ENCODE data around the gene KNTC1. TPM values are rescaled to one million over a fixed set of nuclear protein-coding genes. Genes with fewer than 3 reads are reported as not detected.

KNTC1 gene
- total RNA-seq, 1 donor from 2014 or later: 249 TPM

DNA sequence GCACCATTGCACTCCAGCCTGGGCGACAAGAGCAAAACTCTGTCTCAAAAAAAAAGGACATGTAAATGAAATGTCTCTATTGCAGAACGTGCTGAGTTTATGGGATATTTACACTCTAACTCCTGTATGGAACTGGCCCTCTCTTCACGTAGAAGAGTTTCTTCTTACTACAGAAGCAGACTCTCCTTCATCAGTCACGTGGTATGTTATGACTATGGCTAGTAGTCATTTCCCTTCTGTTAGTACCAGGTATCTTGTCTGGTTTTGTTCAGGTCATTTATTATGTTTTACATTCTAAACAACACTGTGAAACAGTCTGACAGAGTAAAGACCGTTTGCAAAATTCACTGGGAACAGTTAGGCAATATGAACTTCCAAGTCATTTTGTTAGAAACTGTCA lies 20.3 kb downstream of the KNTC1 start:
- Histone ChIP-seq H3K9me3 (ENCODE audit: low read depth) (no peaks in the 10 kb centered on the region), H3K4me3 (no peak overlapping the region), H3F3A (ENCODE audit: low read depth) (peaks cover 3% of the 10 kb centered on the region), H3K36me3 (peaks cover 51% of the 10 kb centered on the region), H3K4me2 (no peak overlapping the region), H3K79me2 (ENCODE audit: low read depth) (no peaks in the 10 kb centered on the region), H4K20me1 (ENCODE audit: low read depth) (no peaks in the 10 kb centered on the region), H3K27ac (no peak overlapping the region), H3K27me3 (no peaks in the 10 kb centered on the region), H3K9ac (no peak overlapping the region), H3K4me1 (no peaks in the 10 kb centered on the region), H2AFZ (replicated peaks) (no peak overlapping the region)
- H3K9me3 Mint-ChIP-seq: no peaks in the 10 kb centered on the region
- TF ChIP-seq EZH2 (IDR thresholded peaks at IDR 0.05): no peak
- TF ChIP-seq EZH2phosphoT487 (IDR thresholded peaks at IDR 0.05): no peak
- TF ChIP-seq, protein P1, sequence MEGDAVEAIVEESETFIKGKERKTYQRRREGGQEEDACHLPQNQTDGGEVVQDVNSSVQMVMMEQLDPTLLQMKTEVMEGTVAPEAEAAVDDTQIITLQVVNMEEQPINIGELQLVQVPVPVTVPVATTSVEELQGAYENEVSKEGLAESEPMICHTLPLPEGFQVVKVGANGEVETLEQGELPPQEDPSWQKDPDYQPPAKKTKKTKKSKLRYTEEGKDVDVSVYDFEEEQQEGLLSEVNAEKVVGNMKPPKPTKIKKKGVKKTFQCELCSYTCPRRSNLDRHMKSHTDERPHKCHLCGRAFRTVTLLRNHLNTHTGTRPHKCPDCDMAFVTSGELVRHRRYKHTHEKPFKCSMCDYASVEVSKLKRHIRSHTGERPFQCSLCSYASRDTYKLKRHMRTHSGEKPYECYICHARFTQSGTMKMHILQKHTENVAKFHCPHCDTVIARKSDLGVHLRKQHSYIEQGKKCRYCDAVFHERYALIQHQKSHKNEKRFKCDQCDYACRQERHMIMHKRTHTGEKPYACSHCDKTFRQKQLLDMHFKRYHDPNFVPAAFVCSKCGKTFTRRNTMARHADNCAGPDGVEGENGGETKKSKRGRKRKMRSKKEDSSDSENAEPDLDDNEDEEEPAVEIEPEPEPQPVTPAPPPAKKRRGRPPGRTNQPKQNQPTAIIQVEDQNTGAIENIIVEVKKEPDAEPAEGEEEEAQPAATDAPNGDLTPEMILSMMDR (IDR thresholded peaks at IDR 0.05): no peak
- no peaks in the 10 kb centered on the region for H3K4me1 Mint-ChIP-seq
- H3K36me3 Mint-ChIP-seq: peaks cover 16% of the 10 kb centered on the region
- no peak overlapping the region for H3K27ac Mint-ChIP-seq
- no peak for DNase-seq (ENCODE audit: low spot score)
- no peak overlapping the region for H3K4me3 Mint-ChIP-seq
- no peaks in the 10 kb centered on the region for H3K27me3 Mint-ChIP-seq (ENCODE audit: insufficient read depth, low read depth)

DNA sequence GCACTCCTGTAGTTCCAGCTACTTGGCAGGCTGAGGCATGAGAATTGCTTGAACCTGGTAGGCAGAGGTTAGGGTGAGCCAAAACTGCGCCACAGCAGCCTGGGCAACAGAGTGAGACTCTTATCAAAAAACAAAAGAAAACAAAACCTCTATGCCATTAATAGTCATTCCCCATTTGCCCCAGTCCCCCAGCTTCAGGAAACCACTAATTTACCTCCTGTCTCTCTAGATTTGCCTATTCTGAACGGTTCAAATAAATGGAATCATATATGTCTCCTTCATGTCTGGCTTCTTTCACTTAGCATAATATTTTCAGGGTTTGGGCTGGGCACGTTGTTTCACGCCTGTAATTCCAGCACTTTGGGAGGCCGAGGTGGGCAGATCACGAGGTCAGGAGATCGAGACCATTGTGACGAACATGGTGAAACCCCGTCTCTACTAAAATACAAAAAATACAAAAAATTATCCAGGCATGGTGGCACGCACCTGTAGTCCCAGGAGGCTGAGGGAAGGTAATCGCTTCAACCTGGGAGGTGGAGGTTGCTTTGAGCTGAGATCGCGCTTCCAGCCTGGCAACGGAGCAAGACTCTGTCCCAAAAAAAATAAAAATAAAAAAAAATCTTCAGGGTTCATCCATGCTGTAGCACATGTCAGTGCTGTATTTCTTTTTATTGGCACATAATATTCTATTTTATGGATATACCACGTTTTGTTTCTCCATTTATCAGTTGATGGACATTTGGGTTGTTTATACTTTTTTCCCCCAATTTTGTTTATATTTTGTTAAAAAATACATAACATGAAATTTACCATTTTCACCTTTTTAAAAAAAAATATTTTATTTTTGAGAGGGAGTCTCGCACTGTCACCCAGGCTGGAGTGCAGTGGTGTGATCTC lies 31.9 kb downstream of the KNTC1 start:
- H3K4me1 Mint-ChIP-seq: no peaks in the 10 kb centered on the region
- Histone ChIP-seq H3K27ac (no peak overlapping the region), H4K20me1 (ENCODE audit: low read depth) (no peaks in the 10 kb centered on the region), H3K9ac (no peak overlapping the region), H2AFZ (replicated peaks) (no peak overlapping the region), H3K9me3 (ENCODE audit: low read depth) (no peaks in the 10 kb centered on the region), H3K4me2 (no peak overlapping the region), H3K36me3 (peaks cover 10% of the 10 kb centered on the region), H3K79me2 (ENCODE audit: low read depth) (no peaks in the 10 kb centered on the region), H3K4me1 (no peaks in the 10 kb centered on the region), H3K4me3 (no peak overlapping the region), H3F3A (ENCODE audit: low read depth) (no peaks in the 10 kb centered on the region), H3K27me3 (no peaks in the 10 kb centered on the region)
- no peak overlapping the region for H3K27ac Mint-ChIP-seq
- DNase-seq (ENCODE audit: low spot score): no peak
- TF ChIP-seq EZH2phosphoT487 (IDR thresholded peaks at IDR 0.05): no peak
- TF ChIP-seq, protein P1 (IDR thresholded peaks at IDR 0.05): no peak
- TF ChIP-seq EZH2 (IDR thresholded peaks at IDR 0.05): no peak
- H3K27me3 Mint-ChIP-seq (ENCODE audit: insufficient read depth, low read depth): no peaks in the 10 kb centered on the region
- no peaks in the 10 kb centered on the region for H3K9me3 Mint-ChIP-seq
- peaks cover 27% of the 10 kb centered on the region for H3K36me3 Mint-ChIP-seq
- no peak overlapping the region for H3K4me3 Mint-ChIP-seq

GRCh38 chr12:122560138-122560537 lies 33.1 kb downstream of the KNTC1 start:
- no peak overlapping the region for H3K4me2 ChIP-seq
- Mint-ChIP-seq H3K36me3 (peaks cover 28% of the 10 kb centered on the region), H3K4me3 (no peak overlapping the region), H3K4me1 (no peaks in the 10 kb centered on the region), H3K27me3 (ENCODE audit: insufficient read depth, low read depth) (no peaks in the 10 kb centered on the region), H3K27ac (no peak overlapping the region), H3K9me3 (no peaks in the 10 kb centered on the region)
- no peak for DNase-seq (ENCODE audit: low spot score)
- no peak overlapping the region for H3K9ac ChIP-seq
- H3F3A ChIP-seq (ENCODE audit: low read depth): no peaks in the 10 kb centered on the region
- no peaks in the 10 kb centered on the region for H3K27me3 ChIP-seq
- no peak overlapping the region for H2AFZ ChIP-seq (replicated peaks)
- H3K9me3 ChIP-seq (ENCODE audit: low read depth): no peaks in the 10 kb centered on the region
- H3K4me1 ChIP-seq: no peaks in the 10 kb centered on the region
- H3K4me3 ChIP-seq: no peak overlapping the region
- H3K27ac ChIP-seq: no peak overlapping the region
- TF ChIP-seq EZH2 (IDR thresholded peaks at IDR 0.05): no peak
- TF ChIP-seq EZH2phosphoT487 (IDR thresholded peaks at IDR 0.05): no peak
- TF ChIP-seq, protein P1 (IDR thresholded peaks at IDR 0.05): no peak
- no peaks in the 10 kb centered on the region for H3K79me2 ChIP-seq (ENCODE audit: low read depth)
- peaks cover 10% of the 10 kb centered on the region for H3K36me3 ChIP-seq
- no peaks in the 10 kb centered on the region for H4K20me1 ChIP-seq (ENCODE audit: low read depth)
